ENCODE measurements around the gene ZNF302. TPM values are rescaled to one million over a fixed set of nuclear protein-coding genes. Genes with fewer than 3 reads are reported as not detected.

ZNF302 gene
- total and polyA plus RNA-seq, 9 donors = 23.3 to 40.6 (median 36.8) TPM

GRCh38 chr19:34732612-34733211 is 55.2 kb downstream of the ZNF302 start:
- peaks cover 19% of the 10 kb centered on the region for H3K4me1 ChIP-seq (ENCODE audit: insufficient read depth)
- peak overlapping the region; percentile 70 for H3K4me3 ChIP-seq
- intact Hi-C loops (cut with DNase I) = no loop called here
- no peak for TF ChIP-seq EP300 (IDR thresholded peaks at IDR 0.05)
- TF ChIP-seq POLR2A (IDR thresholded peaks at IDR 0.05) = no peak
- DNase-seq = peak in 4 of 5 donors; percentile 26 to 40 (median 38)
- H3K9me3 ChIP-seq = peaks cover 0 to 3% of the 10 kb centered on the region in 2 donors
- 30 to 51% (median 39%) methylated on average over 15 of the region's 15 CpGs for WGBS, 3 donors
- H3K27me3 ChIP-seq = no peaks in the 10 kb centered on the region
- H3K27ac ChIP-seq = peak overlapping the region in 1 of 2 donors; percentile 89
- no peaks in the 10 kb centered on the region for H3K36me3 ChIP-seq

DNA sequence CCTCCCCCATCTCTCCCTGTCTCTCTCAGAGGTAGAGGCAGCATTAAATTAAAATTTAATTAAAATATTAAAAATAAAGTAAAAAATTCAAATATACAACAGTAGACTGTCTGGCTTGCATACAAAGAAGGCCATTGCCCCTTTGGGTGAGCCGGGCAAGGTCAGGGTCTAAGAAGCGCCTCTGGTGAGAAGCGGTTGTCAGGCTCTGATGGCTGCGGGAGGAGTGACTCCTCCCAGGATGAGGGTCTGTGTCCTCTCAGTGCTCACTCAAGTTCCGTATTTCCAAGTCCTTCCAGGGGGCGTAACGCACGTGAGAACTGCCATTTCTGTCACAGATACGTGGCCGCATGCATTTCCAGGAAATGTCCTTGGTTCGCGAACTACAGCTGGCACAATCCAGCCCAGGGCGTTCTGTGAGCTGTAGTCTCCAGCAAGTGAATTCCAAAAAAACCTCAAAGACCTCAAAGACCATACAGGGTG is 55.8 kb downstream of the ZNF302 start:
- WGBS, 3 donors = 0 to 1% (median 0%) methylated on average over 13 of the region's 13 CpGs
- intact Hi-C loops (cut with DNase I) = no loop called here
- Histone ChIP-seq H3K27ac (peak overlapping the region; percentile 88 to 89), H3K4me3 (peak overlapping the region; percentile 70), H3K27me3 (no peaks in the 10 kb centered on the region), H3K9me3 (peaks cover 0 to 6% of the 10 kb centered on the region in 2 donors), H3K4me1 (ENCODE audit: insufficient read depth) (peaks cover 19% of the 10 kb centered on the region), H3K36me3 (no peaks in the 10 kb centered on the region)
- DNase-seq = no peak
- TF ChIP-seq POLR2A (IDR thresholded peaks at IDR 0.05) (peak; percentile 32), EP300 (IDR thresholded peaks at IDR 0.05) (no peak)

DNA sequence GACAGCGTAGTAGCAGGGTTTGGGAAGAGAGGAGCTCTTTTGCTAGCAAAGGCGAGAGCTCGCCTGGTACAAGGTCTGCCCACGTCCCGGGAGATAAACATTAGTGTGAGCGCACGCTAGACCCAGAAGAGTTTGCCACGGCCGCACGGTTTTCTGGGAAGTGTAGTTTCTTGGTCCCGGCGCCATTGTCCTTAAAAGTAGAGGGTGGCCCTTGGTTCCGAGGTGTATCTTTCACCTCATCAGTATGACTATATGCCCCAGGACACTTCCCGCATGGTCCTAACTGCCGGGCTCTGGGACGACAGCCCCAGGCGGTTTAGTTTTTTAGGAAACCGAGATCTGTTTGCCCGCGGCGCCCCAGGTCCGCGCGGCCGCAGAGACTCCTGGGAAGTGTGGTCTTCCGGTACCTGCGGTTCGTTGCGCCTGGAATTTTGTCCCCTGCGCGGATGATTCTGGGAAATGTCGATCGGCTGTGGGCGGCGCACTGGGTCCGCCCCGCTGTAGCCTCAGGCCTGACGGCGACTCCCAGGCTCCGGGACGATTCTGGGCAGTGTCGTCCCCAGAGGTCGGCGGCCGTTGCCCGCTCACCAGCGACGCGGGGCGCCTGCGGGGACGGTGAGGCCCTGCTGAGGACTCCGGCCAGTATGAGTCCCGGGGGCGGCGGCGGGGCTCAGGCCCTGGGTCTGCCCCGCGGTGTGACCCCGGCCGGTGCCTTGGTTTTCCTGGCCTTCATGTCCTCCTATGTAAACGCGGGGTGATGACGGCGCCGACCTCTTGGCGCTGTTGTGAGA is 56.5 kb downstream of the ZNF302 start, which contains the start of gene ZNF181:
TSS of gene ZNF181 (plus strand) at position 498 of the 791 bp plus-strand sequence. CDS start 795 bp downstream, outside the sequence.
- intact Hi-C loops (cut with DNase I) = no loop called here
- WGBS, 3 donors = 0% methylated on average over 55 to 67 of the region's 67 CpGs
- Histone ChIP-seq H3K4me1 (ENCODE audit: insufficient read depth) (peaks cover 19% of the 10 kb centered on the region), H3K27me3 (no peaks in the 10 kb centered on the region), H3K4me3 (peak within 1 kb of the TSS; percentile 70), H3K9me3 (peaks cover 0 to 8% of the 10 kb centered on the region in 2 donors), H3K27ac (peak within 1 kb of the TSS; percentile 88 to 89), H3K36me3 (no peaks in the 10 kb centered on the region)
- TF ChIP-seq POLR2A (IDR thresholded peaks at IDR 0.05) (peak; percentile 71), EP300 (IDR thresholded peaks at IDR 0.05) (no peak)
- TF ChIP-seq, protein P1, sequence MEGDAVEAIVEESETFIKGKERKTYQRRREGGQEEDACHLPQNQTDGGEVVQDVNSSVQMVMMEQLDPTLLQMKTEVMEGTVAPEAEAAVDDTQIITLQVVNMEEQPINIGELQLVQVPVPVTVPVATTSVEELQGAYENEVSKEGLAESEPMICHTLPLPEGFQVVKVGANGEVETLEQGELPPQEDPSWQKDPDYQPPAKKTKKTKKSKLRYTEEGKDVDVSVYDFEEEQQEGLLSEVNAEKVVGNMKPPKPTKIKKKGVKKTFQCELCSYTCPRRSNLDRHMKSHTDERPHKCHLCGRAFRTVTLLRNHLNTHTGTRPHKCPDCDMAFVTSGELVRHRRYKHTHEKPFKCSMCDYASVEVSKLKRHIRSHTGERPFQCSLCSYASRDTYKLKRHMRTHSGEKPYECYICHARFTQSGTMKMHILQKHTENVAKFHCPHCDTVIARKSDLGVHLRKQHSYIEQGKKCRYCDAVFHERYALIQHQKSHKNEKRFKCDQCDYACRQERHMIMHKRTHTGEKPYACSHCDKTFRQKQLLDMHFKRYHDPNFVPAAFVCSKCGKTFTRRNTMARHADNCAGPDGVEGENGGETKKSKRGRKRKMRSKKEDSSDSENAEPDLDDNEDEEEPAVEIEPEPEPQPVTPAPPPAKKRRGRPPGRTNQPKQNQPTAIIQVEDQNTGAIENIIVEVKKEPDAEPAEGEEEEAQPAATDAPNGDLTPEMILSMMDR (IDR thresholded peaks at IDR 0.05) = no peak
- DNase-seq = peak; percentile 79 to 89 (median 85)

DNA sequence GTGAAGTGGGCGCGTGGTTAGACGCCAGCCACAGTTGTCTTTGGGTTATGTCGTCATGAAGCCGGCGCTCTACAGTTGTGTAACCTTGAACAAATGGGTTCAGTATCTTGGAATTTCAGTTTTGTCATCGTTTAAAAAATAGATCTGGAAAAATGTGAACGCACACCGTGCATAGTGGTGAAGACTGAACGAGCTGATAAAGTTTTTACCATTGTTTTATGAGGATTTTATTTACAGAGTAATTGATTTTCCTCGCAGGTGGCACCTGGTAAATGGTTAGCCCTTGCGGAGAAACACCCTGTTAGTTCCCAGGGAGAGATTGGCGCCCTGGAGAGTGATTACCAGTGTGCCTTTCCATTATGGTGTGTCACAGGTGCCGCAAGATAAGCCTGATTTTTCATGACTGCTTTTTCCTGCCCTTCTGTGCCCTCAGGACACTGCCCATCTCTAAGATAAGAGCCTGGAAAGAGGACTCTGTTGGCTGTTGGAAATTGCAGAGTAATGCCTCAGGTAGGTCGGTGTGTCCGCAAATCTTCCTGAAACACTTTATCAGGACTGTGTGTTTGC is 57.1 kb downstream of the ZNF302 start:
- Histone ChIP-seq H3K36me3 (no peaks in the 10 kb centered on the region), H3K27me3 (no peaks in the 10 kb centered on the region), H3K4me1 (ENCODE audit: insufficient read depth) (peaks cover 19% of the 10 kb centered on the region), H3K27ac (peak overlapping the region; percentile 88 to 89), H3K9me3 (peaks cover 0 to 8% of the 10 kb centered on the region in 2 donors), H3K4me3 (peak overlapping the region; percentile 70)
- intact Hi-C loops (cut with DNase I) = no loop called here
- TF ChIP-seq, protein P1 (IDR thresholded peaks at IDR 0.05) = no peak
- TF ChIP-seq POLR2A (IDR thresholded peaks at IDR 0.05) (no peak), EP300 (IDR thresholded peaks at IDR 0.05) (no peak)
- DNase-seq = no peak
- WGBS, 3 donors = 13 to 16% (median 14%) methylated on average over 16 of the region's 16 CpGs

Small RNA genes lying within 50 kb of the gene (small RNA-seq; reads per million reads assigned to genes)
- gene RF00611 = not detected

Other genes with a start within 250 kb of the ZNF302 start
- 100 to 1,000 TPM in 1 of 7 donors, 10 to 100 TPM in 6; 66.2 to 100 (median 86.1) TPM for gene UBA2, start 249.3 kb upstream of the ZNF302 start, total RNA-seq
- 10 to 100 TPM; 77.7 to 83.7 TPM for gene UBA2, start 249.3 kb upstream of the ZNF302 start, polyA plus RNA-seq
- gene WTIP, start 195.9 kb upstream of the ZNF302 start, total RNA-seq = 10 to 100 TPM; 13.4 to 38.4 (median 34.0) TPM
- 10 to 100 TPM; 20.9 to 23.2 TPM for gene WTIP, start 195.9 kb upstream of the ZNF302 start, polyA plus RNA-seq
- gene SCGB2B2, start 519 bp upstream of the ZNF302 start, total RNA-seq = 1 to 10 TPM in 1 of 7 donors, under 1 TPM in 6; 0.12 to 1.6 (median 0.50) TPM
- under 1 TPM; 0.11 to 0.12 TPM for gene SCGB2B2, start 519 bp upstream of the ZNF302 start, polyA plus RNA-seq
- 10 to 100 TPM; 20.1 to 39.2 (median 24.2) TPM for gene ZNF181, start 56.6 kb downstream of the ZNF302 start, total RNA-seq
- gene ZNF181, start 56.6 kb downstream of the ZNF302 start, polyA plus RNA-seq = 10 to 100 TPM; 15.0 to 23.3 TPM
- gene ZNF599, start 95.5 kb downstream of the ZNF302 start, total RNA-seq = 10 to 100 TPM in 3 of 7 donors, 1 to 10 TPM in 4; 8.4 to 10.4 (median 10.0) TPM
- 1 to 10 TPM; 6.0 to 9.2 TPM for gene ZNF599, start 95.5 kb downstream of the ZNF302 start, polyA plus RNA-seq
- 1 to 10 TPM; 1.9 to 5.5 (median 2.9) TPM for gene ZNF30, start 249.2 kb downstream of the ZNF302 start, total RNA-seq
- 1 to 10 TPM; 1.5 to 3.7 TPM for gene ZNF30, start 249.2 kb downstream of the ZNF302 start, polyA plus RNA-seq